HG03378 (cell line): ENCODE results near the gene SLC24A3.
"Not testable (repeated sequence)": the region's sequence is repeated elsewhere in the genome, so short reads cannot be mapped to it uniquely, and the experiment has no call there.

Experiments
- ATAC-seq: cut with Tn5 transposase; IDR thresholded peaks from one replicate; pipeline ENCODE4 v1.9.1; 2021; ENCODE audit warnings: mild to moderate bottlenecking, moderate library complexity; ENCODE audit not compliant: unreplicated experiment

The SLC24A3 gene

DNA sequence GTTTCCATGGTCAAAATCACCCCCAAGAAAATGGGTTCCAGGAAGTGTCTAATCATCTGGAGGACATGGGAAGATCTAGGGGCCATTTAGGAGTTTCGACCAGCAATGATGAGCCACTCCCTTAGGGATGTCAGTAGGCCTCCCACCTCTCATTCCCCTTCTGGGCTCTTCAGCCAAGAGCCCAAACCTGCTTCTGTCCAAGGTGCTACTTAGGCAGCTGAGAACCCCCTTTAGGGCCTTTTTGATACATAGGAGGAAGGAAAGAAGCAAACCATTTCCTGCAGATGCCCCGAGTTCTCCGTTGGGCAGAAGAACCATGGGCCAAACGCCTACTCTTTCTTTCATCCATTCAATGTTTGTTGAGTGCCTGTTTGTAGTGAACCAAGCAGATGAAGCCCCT, 404.2 kb downstream of the SLC24A3 start:
- ATAC-seq = no peak

- no peak for ATAC-seq
Measured at GRCh38 chr20:19617256-19617655, 404.8 kb downstream of the SLC24A3 start.

DNA sequence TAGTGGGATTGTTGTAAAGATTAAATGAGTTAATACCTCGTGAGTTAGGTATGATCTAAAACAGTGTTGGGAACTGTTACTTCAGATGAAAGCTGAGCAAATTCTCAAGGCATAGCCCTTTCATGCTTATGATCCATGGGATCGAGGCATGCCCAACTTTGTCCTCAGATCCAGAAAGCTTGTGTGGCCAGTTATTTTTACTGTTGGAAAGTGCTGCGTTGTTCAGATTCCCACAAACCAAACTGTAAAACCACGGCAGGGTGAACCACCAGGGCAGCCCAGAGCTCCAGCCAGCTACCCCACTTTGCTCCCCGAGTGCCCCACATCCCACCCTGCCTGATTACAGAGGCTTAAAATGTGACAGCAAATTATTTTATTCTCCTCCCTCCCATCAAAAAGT, 406.3 kb downstream of the SLC24A3 start:
- ATAC-seq = no peak

DNA sequence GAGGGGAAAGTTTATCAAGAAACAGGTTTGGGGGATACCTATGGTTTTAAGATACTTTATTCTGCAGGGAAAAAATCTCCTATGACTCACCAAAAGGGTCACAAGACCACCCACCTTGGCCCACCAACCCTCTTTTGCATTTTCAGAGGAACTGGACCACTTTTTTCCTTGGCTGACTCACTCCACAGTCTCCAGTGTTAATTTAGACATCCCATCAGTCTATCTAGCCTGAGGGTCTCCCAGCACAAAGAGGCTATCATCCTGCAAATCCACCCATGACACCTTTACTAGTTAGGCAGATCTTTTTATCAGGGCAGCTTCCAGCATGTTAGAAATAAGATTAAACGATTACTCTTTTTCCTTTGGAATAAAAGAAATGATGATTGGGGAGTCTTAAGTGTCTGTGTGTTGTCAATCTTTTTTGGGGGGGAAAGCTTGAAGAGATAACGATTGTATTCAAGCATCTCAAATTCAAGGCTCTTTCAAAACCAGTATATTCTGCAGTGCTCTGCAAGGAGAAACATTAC, 407.5 kb downstream of the SLC24A3 start:
- no peak for ATAC-seq

DNA sequence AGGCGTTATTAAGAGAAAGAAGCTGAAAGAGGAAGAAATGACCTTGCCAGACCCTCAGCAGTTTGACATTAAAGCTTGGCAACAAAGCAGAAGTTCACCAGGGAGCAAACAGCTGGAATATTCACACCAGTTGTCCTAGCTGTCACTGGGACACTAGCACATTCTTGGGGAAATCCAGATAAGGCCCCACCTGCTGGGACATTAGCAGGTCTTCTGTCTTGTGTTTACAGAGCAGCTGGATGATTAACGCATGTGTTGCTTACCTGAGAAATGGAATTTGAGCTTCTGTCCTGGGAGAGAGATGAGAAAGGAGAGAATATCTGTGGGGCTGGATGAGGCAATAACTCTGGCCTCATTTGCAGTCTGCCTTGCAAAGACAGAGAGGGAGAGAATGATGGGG, 408.0 kb downstream of the SLC24A3 start:
- ATAC-seq = no peak

DNA sequence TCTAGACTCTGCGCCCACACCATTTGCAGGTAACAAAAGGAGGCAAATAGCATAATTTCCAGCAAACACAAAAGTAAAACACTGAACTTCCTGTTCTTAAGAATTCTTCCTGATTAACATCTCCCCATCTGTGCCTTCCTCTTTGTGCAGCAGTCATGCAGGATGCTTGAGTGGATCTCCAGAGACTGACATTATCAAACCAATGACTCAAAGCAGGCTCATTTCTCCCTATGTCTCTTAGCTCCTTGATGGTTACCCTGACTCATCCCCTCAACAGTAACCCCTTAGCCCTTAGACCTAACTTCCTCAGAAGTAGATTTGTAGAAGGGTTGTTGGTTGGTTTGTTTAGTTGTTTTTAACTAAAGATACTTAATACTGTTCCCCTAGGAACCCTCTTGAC, 408.6 kb downstream of the SLC24A3 start:
- no peak for ATAC-seq

DNA sequence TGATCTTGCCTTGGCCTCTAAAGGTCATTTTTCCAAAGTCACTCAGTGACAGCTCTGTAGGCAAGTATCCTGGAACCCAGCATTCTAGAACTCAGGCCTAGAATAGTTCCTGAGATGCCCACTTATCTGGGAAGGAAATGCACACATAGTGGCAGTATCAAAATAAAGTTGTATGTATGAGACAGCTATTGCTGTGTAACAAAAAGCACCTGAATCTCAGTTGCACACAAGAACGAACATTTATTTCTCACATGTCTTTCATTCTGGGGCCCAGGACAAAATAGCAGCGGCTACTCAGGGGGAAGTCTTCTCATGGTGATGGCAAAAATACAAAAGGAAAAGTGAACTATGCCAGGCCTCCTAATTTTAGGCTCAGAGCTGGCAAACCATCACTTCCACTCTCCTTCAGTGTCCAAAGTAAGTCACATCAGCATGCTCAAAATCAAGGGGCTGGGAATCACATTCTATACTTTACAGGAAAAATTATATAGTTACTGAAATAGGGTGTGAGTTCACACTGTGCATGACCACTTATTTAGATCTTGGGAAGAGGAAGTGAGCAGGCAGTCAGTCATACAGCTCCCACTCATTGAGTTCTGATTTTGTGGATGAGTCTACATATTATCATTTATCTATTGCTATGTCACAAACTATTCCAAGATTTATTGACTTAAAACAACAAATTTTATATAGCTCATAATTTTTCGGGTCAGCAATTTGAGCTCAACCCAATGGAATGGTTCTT, 412.0 kb downstream of the SLC24A3 start:
- ATAC-seq = no peak

DNA sequence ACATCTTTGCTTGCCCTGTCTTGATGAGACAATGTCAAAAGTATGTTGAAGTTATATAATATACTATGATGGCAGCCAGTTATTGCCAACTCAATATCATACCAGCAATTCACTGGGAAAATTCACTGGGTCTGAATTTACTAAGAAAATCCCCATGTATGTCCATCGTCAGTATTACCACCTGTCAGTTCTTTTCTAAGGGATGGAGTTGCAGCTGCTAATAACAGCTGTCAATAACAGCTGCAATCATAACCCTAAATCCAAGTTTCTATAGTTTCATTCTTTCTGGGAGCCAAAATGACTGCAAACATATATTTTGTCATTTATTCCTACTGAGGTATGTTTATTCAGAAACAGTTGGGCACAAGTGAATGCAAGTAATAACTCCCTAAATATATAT, 413.0 kb downstream of the SLC24A3 start:
- ATAC-seq = no peak

DNA sequence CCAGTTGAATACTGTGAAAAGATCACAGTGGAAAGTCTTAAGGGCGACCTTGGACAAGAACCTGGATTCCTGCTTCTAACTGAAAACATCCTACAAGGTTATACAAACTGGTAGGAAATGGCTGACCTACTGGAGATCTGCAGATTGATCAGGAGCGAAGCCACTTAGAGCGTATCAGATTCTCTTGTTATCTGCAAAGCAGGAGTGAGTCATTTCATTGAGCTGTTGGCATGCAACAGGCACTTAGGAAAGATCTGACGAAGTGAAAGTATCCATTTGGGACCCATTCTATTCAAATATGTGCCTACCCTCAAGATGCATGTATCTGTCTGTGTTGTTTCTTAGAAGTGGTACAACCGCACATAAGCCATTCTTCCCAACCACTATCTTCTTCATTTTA, 414.5 kb downstream of the SLC24A3 start:
- ATAC-seq = no peak

DNA sequence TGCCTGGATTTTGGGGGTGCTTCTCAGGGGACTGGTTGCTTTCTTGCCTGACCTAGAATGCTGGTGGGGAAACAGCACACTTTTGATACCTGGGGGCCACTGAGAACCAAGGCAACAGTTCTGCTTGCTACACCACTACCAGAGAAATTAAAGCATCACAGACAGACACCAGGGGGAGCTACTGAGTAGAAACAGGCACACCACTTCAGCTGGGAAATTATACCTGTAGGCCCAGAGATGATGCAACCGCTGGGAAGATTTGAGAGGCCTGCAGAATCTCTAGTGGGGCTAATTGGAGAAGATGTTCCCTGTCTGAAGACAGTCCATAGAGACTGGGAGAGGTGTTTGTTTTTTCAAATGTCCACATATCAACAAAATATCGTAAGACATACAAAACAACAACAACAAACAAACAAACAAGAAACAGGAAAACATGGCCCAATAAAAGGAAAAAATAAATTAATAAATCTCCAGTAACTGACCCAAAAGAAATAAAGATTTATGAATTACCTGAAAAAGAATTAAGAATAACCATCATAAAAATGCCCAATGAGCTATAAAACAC, 416.2 kb downstream of the SLC24A3 start:
- no peak for ATAC-seq

GRCh38 chr20:19631410-19631809, 419.0 kb downstream of the SLC24A3 start:
- no peak for ATAC-seq

- no peak for ATAC-seq
Measured at GRCh38 chr20:19633985-19634384, 421.5 kb downstream of the SLC24A3 start.

- ATAC-seq = not testable (repeated sequence)
Measured at GRCh38 chr20:19639471-19640045, 427.1 kb downstream of the SLC24A3 start.

DNA sequence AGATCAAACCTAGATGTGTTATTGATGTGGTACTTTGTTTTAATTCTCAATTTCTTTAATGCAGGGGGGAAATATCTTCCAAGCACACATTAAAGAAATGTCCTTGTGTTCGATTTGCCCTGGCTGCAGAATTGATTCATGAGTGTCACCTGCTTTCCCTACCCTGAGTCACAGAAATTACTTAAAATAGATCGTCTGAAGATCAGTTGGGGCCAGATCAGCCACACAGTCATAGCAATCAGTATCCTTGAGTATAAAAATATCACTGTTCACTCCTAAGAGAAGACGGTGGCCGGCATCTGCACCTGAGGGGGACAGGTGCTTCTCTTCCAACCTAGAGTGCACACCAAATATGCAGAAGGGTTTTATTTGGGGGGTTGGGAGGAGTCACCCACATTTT, 430.4 kb downstream of the SLC24A3 start:
- ATAC-seq = no peak

DNA sequence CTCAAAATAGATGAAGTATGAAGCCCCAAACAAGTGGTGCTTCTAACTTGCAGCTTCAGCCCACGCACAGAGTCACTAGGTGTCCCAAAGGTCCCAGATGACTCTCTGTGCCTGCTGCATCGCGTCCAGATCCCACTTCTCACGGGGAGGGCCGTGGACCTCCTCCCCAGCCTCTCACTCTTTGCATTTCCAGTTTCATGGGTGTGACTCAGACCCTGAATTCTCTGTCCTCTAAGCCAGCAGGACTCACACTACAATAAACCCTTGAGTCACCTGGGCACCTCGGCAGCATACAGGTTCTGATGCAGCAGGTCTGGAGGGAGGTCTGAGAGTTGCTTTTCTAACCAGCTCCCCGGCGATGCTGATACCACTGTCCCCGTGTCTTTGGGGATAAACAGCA, 431.6 kb downstream of the SLC24A3 start:
- peak; percentile 58 for ATAC-seq

DNA sequence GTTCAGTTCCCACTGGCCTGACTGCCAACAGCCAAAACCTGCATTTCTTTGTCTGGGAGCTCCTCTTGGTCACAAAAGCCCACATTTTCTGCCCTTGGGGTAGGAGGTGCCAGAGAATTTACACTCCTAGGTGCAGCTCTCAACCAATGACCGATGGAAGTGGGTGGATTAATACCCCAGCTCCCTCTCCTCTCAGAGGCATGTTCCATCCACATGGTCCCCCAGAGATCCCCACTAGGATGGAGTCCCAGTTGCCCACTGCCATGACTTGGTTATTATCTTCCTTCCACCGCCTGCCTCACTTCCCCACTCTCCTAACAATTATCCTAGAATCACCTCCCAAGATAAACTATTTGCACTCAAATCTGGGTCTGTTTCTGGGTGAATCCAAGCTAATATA, 434.5 kb downstream of the SLC24A3 start:
- ATAC-seq = no peak

GRCh38 chr20:19648024-19648423, 435.6 kb downstream of the SLC24A3 start:
- no peak for ATAC-seq

DNA sequence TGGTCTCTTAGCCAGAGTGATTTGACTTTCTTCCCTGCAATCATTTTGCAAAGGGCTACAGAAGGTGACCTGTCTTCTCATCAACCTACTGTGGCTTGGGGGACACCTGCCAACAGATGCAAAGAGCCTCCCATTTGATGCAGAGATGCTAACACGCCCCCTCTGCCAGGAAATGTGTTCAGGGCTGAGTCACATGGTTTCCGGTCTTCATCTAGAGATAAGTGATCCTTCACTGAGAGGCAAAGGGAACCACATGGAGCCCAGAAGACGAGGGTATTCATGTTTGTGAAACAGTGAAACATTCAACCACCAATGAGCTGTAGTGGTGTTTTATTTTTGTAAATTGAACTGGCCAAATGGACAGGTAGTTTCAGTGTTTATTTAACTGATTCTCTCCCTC, 436.6 kb downstream of the SLC24A3 start:
- ATAC-seq = no peak

DNA sequence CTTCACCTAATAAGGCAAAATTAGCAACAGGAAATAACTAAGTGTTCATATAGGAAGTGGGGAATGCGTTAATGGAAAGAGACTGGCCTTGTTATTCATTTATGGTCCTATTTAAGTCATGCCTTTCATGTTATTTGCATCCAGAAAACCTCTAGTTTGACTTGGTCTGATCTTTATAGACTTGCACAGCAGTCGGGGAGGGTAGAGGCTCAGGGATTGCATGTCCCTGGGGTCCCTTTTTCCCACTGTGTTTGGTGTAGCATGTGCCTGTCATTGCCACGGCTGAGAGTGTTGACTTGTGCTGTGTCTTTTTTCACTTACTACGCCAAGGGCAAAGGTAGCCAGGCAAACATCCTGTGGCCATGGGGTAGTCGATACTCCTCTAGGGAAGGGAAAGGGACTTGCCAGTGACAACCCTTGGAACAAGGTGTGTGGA, 440.2 kb downstream of the SLC24A3 start:
- peak; percentile 62 for ATAC-seq

- ATAC-seq = no peak
Measured at GRCh38 chr20:19653327-19653726, 440.9 kb downstream of the SLC24A3 start.

DNA sequence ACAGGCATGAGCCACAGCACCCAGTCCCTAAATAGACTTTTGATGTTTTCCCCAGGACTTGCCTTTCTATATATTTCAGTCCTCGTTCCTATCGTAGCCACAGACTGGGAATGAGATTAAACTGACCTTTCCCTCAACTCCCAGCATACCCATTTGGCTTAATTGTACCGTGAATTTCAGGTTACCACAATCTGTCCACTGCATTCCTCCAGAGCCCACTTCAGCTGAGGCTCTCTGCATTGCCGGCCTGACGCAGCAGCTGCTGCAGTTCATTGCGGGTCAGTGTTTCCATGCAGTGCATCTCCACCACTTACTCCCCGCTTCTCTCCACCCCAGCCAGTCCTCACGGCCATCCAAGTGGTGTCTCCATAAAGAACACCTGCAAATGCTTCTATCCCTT, 442.5 kb downstream of the SLC24A3 start:
- ATAC-seq = no peak

GRCh38 chr20:19658137-19658536, 445.7 kb downstream of the SLC24A3 start:
- ATAC-seq = peak; percentile 67
